ENCODE data around the gene ZNF185.
"Not testable (repeated sequence)": the region's sequence is repeated elsewhere in the genome, so short reads cannot be mapped to it uniquely, and the experiment has no call there.

ZNF185 gene

GRCh38 chrX:152895724-152896420, 2.0 kb upstream of the ZNF185 start:
- DNase-seq (ENCODE audit: low spot score): no peak

DNA sequence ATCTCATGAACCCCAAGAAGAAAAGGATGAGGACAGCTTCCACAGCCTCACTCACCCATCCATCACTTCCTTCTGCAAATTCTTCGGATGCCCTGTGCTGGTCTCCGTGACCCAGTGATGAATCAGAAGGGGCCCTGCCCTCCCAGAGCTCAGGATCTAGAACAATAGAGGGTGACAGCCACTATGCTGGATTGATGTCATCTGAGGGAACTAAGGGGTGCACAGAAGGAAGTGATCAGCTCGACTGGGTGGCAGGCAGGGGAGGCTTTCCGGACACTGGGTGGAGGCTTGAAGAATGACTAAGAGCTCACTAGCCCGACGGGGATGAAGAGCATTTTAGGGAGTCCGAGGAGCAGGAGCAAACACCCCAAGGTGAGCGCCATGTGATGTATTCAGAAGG, 1.4 kb upstream of the ZNF185 start:
- no peak for DNase-seq (ENCODE audit: low spot score)

GRCh38 chrX:152898442-152898841, 575 bp downstream of the ZNF185 start:
- DNase-seq (ENCODE audit: low spot score): no peak

DNA sequence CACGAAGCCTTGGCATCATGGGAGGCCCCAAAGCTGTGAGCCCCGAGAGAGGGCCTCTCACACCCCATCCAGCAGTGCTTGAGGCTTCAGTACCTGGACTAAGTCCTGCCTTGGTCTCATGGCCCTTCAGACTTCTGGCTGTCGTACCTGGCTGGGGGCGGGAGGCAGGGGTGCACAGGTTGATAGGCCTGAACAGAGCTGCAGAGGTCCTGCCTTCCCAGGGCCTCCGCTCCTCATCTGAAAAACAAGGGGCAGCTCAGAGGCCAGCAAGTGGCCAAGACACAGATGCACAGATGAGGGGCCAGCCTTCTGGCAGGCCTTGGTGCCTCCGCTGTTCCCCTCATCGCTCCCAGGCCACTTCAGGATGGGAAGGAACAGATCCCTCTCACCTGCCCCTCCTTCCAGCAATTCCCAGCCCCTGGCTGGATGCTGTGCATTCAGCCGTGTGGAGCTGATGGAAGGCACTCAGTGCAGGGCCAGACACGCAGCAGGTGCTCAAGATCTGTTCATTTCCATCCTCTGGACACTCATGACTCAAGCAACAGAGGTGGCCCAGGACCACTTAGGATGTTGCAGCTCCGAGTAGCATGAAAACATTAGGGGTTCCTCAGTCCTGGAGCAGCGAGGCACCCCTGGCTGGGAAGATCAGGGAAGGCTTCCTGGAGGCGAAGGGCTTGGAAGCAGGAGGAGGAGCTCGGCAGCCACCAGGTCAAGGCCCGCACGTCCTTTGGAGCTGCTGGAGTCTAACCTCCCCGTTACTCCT, 1.4 kb downstream of the ZNF185 start:
- no peak for DNase-seq (ENCODE audit: low spot score)

- no peak for DNase-seq (ENCODE audit: low spot score)
These were observed 2.2 kb downstream of the ZNF185 start for GRCh38 chrX:152899874-152900719.

GRCh38 chrX:152900937-152901445, 3.1 kb downstream of the ZNF185 start:
- DNase-seq (ENCODE audit: low spot score): no peak

DNA sequence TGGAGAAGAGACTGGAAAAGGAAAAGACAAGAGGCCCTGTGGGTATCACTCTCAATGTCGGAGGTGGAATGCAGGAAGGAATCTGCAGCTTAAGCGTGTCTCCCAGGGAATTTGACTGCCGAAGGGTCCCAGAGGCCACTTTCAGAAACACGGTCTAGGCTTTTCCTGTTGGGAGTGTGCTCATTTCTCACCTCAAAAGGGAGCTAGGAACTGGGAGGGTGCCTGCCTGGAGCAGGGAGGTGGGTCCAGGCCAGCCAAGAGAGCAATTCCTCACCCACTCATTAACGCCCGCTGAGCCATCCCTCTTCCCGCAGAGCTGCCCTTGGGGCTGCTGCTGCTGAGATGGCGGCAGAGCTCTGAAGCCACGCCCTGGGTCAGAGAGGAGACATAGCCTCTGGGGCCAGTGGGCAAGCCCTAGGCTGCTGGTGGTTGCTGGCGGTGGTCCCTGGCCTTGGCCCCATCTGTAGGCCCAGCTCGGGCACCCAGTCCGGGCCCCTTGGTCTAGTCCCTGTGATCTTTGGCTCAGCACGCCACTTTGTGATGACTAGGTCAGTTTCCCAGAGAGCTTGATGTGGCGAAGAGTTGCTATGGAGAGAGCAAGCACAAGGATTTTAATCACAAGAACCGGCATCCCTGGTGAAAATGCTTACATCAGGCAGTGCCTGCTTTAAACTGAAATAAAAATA, 4.1 kb downstream of the ZNF185 start:
- no peak for DNase-seq (ENCODE audit: low spot score)

DNA sequence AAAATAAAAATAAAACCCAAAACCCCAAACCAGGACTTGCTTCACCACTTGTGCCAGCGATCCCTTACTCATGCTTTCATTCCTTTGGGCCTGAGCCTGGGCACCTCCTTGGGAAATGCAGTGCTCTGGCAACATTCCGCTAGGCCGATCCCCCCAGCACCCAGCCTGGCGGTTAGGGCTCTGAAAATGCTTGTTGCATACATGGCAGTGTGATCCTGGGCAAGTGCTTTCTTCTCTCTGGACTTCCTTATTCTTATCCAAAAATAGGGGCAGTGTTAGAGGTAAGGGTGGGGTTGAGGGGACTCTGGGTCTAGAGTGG, 4.6 kb downstream of the ZNF185 start:
- DNase-seq (ENCODE audit: low spot score): no peak

- DNase-seq (ENCODE audit: low spot score): no peak
These were observed 5.7 kb downstream of the ZNF185 start for GRCh38 chrX:152903589-152903988.

DNA sequence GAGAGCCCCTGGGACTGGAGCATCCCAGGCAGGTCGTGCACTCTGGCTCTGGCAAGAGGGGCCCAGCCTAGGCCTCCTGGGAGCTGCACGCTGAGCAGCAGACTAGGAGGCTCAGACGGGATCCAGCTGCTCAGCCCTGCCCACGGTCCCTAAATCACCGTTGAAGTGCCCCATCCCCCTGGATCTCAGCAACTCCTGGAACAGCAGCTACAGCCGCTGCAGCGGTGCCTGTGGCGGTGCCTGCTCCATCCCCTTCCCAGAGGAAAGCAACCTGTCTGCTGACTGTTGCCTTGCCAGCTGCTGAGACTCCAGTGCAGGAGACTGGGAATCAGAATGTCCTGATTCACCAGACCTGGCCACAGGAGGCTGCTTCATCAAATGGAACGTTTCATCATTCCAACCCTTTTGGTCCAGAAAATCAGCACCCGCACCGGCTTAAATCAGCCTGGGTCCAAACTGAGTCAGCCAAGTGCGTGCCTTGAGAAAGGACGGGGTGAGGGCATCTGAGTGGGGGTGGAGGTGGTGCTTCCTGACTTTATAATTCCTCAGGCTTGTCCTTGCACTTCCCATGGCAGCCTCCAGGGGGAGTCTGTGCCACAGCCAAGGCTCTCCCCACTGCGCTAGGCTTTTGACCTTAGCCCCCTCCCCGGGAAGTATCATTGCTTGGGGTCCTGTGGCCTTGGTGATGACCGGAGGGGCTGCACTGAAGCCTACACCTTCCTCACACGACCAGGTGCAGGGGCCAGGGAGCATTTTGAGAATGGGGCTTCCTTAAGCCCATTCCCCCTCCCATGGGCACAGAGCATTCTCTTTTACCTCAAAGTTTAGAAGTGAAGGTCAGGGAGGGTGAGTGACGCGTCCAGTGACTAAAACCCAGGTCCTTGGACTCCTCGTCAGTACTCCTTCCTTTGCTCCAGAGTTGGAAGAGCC, 6.5 kb downstream of the ZNF185 start:
- DNase-seq (ENCODE audit: low spot score): peak; percentile 28

DNA sequence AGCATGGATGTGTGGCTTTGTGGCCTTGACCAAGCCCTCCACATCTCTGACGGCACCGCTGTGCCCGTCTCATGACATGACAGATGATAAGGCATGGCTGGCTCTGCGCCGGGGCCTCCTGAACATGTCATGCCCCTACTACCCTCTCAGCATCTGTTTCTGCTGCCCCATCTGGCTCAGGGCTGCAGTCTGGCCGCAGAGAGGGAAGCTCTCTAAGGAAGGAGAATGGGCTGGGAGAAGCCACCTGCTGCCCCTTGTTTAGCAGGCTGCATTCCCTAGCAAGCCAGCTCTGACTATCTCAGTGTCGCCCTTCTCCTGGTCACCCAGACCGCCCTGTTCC, 7.2 kb downstream of the ZNF185 start:
- no peak for DNase-seq (ENCODE audit: low spot score)

DNA sequence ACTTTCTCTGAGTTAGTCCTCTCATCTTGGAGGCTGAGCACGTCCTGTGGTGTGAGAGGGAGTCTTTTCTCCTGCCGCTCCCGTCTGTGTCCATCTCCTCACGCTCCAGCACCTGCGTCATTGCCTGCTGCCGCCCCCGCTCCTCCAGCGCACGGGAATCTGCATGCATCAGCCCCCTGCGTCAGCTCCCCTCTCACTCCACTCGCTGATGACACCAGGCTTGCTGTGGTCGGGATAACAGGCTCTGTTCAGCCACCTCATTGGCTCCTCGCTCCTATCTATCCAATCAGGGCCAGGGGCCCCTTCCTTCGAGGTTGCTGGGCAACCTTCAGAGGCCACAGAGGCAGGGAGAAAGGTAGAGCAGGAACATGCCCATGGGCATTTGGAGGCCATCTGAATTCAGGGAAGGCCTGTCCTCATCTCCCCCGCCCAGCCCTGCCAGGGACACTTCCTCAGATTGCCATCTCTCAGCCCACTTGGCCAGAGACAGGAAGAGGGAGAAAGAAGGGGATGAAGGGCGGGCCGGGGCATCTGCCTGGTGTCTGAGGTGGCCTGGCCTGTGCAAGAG, 9.3 kb downstream of the ZNF185 start:
- DNase-seq (ENCODE audit: low spot score): no peak

- DNase-seq (ENCODE audit: low spot score): no peak
These were observed 10.6 kb downstream of the ZNF185 start for GRCh38 chrX:152908486-152908885.

GRCh38 chrX:152910018-152910417, 12.2 kb downstream of the ZNF185 start:
- DNase-seq (ENCODE audit: low spot score): not testable (repeated sequence)

- no peak for DNase-seq (ENCODE audit: low spot score)
These were observed 14.2 kb downstream of the ZNF185 start for GRCh38 chrX:152912106-152912505.

- no peak for DNase-seq (ENCODE audit: low spot score)
These were observed 14.8 kb downstream of the ZNF185 start for GRCh38 chrX:152912641-152913040.

DNA sequence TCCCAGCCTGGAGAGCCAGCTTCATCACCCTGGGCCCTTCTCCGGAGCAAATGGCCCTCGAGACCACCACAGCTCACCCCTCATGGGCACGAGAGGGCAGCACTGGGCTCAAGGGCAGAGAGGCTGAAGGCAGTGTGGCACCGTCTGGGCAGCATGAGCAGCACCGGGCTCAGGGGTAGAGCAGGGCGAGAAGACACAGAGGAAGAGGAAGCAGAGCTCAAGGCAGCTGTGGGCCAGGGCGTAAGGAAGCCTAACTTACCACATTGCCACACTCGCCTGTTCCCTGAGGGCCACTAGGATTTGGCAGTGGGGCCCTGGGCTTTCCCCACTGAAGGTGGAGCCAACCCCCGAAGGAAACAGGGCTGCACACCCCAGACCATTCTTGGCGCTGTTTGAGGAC, 15.5 kb downstream of the ZNF185 start:
- no peak for DNase-seq (ENCODE audit: low spot score)

- no peak for DNase-seq (ENCODE audit: low spot score)
These were observed 16.0 kb downstream of the ZNF185 start for GRCh38 chrX:152913910-152914309.

DNA sequence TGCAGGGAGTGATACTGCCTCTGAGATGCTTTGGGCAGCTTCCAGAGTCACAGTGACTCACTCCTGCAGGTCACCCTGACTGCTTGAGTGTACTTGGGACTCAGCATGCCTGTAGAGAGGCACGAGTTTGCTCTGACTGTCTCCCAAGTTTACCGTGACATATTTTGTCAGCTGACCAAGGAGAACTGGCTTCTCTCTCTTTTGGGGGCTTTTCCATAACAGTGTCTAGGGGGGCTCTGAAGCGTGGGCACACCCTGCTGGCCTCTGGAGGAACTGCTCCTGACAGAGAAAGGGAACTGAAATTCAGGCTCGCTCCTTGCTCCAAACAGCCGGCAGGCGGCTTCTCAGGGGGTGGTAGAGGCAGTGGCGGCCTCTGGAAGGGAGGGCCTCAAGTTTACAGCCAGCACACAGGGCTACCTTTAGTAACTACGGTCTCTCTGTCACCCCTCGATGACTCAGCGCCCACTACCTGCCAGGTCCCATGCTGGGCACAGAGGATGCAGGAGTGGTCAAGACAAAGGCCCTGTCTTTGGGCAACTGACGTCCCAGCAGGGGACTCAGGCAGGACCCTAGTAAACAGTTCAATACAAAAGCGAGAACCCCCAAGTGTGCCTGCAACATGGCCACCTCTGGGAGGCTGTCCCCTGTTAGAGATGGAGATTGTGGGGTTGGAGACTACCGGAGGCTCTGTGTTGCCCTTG, 17.8 kb downstream of the ZNF185 start:
- no peak for DNase-seq (ENCODE audit: low spot score)
